Astrocyte (in vitro differentiated cells and primary cell): ENCODE data around the gene POLG2. TPM values are rescaled to one million over a fixed set of nuclear protein-coding genes. Genes with fewer than 3 reads are reported as not detected.
A peak's percentile ranks its signal among the peaks of the same experiment; 100 is the strongest.

ENCODE experiments used
- DNase-seq: peaks from one replicate; pipeline ENCODE4 v3.0.0-alpha.2; 2010; ENCODE audit warnings: low read depth
- FAIRE-seq: peaks from 2 replicates; lab custom pipeline; 2011; peaks lifted over from hg19 to GRCh38; lab: Jason Lieb, UNC
- H2AFZ ChIP-seq: 2 replicates; pipeline ENCODE4 v1.6.0; 2012; ENCODE audit warnings: low read depth, low read length, inconsistent platforms
- H3K27ac ChIP-seq: 2 replicates; pipeline ENCODE4 v1.5.1; 2011; ENCODE audit warnings: low read depth, low read length, inconsistent platforms
- H3K27me3 ChIP-seq: 2 replicates; pipeline ENCODE4 v1.6.0; 2011; ENCODE audit warnings: low read length, inconsistent platforms; ENCODE audit not compliant: insufficient read depth
- H3K36me3 ChIP-seq: 2 replicates; pipeline ENCODE4 v1.5.1; 2011; ENCODE audit warnings: low read length, inconsistent platforms; ENCODE audit not compliant: insufficient read depth
- H3K4me1 ChIP-seq: 2 replicates; pipeline ENCODE4 v1.5.1; 2011; ENCODE audit warnings: low read length, inconsistent platforms; ENCODE audit not compliant: insufficient read depth
- H3K4me2 ChIP-seq: 2 replicates; pipeline ENCODE4 v1.6.0; 2012; ENCODE audit warnings: low read length, inconsistent platforms
- H3K4me3 ChIP-seq: 2 replicates; pipeline ENCODE4 v1.5.1; 2011; ENCODE audit warnings: low read depth, mild to moderate bottlenecking, low read length, inconsistent platforms; ENCODE audit not compliant: insufficient read depth
- H3K79me2 ChIP-seq: 2 replicates; pipeline ENCODE4 v1.6.0; 2012; ENCODE audit warnings: mild to moderate bottlenecking, low read length, inconsistent platforms; ENCODE audit not compliant: insufficient read depth
- H3K9ac ChIP-seq: 2 replicates; pipeline ENCODE4 v1.6.0; 2012; ENCODE audit warnings: mild to moderate bottlenecking, low read length, inconsistent platforms
- H3K9me3 ChIP-seq: 2 replicates; pipeline ENCODE4 v1.5.1; 2012; ENCODE audit warnings: low read depth, mild to moderate bottlenecking, low read length, inconsistent platforms; ENCODE audit not compliant: insufficient read depth
- H4K20me1 ChIP-seq: 2 replicates; pipeline ENCODE4 v1.6.0; 2012; ENCODE audit warnings: low read length, inconsistent platforms; ENCODE audit not compliant: insufficient read depth
- H3K27ac Mint-ChIP-seq: one replicate; pipeline ENCODE4 v1.8.0; 2021; ENCODE audit warnings: mild to moderate bottlenecking, mixed read lengths; ENCODE audit not compliant: unreplicated experiment
- H3K27me3 Mint-ChIP-seq: one replicate; pipeline ENCODE4 v1.8.0; 2021; ENCODE audit warnings: low read depth, mixed read lengths; ENCODE audit not compliant: unreplicated experiment
- H3K36me3 Mint-ChIP-seq: one replicate; pipeline ENCODE4 v1.8.0; 2021; ENCODE audit warnings: low read depth, mixed read lengths; ENCODE audit not compliant: unreplicated experiment
- H3K4me1 Mint-ChIP-seq: one replicate; pipeline ENCODE4 v1.8.0; 2021; ENCODE audit warnings: low read depth, mixed read lengths; ENCODE audit not compliant: unreplicated experiment
- H3K4me3 Mint-ChIP-seq: one replicate; pipeline ENCODE4 v1.8.0; 2021; ENCODE audit warnings: mild to moderate bottlenecking, moderate library complexity, mixed read lengths; ENCODE audit not compliant: unreplicated experiment
- H3K9me3 Mint-ChIP-seq: one replicate; pipeline ENCODE4 v1.8.0; 2021; ENCODE audit warnings: mild to moderate bottlenecking, mixed read lengths; ENCODE audit not compliant: unreplicated experiment
- EZH2 ChIP-seq: IDR thresholded peaks from 2 replicates; pipeline ENCODE4 v1.6.1; 2012; ENCODE audit warnings: mild to moderate bottlenecking, low read length, inconsistent platforms; ENCODE audit not compliant: insufficient read depth
- total RNA-seq: library from RNA; stranded (reverse); gene quantifications from 2 replicates; pipeline ENCODE4 v1.2.1, GENCODE V29; 2021
- TF ChIP-seq, protein P1 (sequence below): IDR thresholded peaks from 2 replicates; pipeline ENCODE4 v1.5.1; 2011; ENCODE audit warnings: low read depth, mild to moderate bottlenecking, inconsistent platforms, low read length, moderate library complexity; ENCODE audit not compliant: insufficient read depth

POLG2 gene
- total RNA-seq, 1 donor from 2014 or later, result 16.2 TPM

DNA sequence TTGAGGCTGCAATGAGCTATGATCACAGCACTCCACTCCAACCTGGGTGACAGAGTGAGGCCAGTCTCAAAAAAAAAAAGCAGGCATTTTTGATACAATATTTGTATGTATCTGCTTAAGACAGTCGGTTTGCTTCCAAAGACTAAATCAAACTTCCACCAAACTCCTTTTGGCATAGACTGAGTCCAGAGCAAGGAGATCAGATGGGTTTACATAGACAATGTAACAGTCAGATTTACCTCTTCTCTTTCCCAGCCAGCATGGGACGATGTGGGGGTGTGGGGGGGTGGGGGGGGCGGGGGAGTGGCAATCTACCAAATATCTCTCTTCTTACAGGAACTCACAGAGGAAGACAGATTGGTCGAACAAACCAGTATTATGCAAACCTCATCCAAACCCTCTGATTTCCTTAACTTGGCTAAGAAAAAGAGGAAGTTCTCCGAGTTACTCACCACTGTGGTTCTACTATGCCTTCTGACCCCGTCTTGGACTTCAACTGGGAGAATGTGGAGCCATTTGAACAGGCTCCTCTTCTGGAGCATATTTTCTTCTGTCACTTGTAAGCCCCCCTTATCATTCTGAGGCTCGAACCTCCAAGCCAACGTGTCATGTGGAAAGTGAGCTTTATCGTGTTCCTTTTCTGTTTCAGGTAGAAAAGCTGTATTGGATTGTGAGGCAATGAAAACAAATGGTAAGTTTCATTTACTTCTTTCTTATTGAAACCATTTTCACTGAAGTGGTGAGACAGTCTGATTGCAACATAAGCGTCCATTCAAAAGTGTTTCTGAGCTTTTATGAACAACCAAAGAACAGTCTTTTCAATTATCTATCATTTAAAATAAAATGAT, 48.0 kb downstream of the POLG2 start, which contains the start of gene MILR1:
MILR1 (plus strand) TSS at position 451 of the 848 bp plus-strand sequence; CDS start at position 505, 54 bp downstream.
- peak within 1 kb of the TSS; percentile 62 for H2AFZ ChIP-seq
- H3K4me3 ChIP-seq, result peak within 1 kb of the TSS; percentile 29
- no peak within 1 kb of the TSS for H3K27ac ChIP-seq
- no peaks in the 10 kb centered on the region for H3K27me3 ChIP-seq
- TF ChIP-seq EZH2, result no peak
- TF ChIP-seq, protein P1, sequence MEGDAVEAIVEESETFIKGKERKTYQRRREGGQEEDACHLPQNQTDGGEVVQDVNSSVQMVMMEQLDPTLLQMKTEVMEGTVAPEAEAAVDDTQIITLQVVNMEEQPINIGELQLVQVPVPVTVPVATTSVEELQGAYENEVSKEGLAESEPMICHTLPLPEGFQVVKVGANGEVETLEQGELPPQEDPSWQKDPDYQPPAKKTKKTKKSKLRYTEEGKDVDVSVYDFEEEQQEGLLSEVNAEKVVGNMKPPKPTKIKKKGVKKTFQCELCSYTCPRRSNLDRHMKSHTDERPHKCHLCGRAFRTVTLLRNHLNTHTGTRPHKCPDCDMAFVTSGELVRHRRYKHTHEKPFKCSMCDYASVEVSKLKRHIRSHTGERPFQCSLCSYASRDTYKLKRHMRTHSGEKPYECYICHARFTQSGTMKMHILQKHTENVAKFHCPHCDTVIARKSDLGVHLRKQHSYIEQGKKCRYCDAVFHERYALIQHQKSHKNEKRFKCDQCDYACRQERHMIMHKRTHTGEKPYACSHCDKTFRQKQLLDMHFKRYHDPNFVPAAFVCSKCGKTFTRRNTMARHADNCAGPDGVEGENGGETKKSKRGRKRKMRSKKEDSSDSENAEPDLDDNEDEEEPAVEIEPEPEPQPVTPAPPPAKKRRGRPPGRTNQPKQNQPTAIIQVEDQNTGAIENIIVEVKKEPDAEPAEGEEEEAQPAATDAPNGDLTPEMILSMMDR, result no peak
- Mint-ChIP-seq H3K27ac (peak within 1 kb of the TSS; percentile 77), H3K9me3 (no peaks in the 10 kb centered on the region), H3K4me1 (peaks cover 6% of the 10 kb centered on the region), H3K4me3 (no peak within 1 kb of the TSS), H3K36me3 (no peaks in the 10 kb centered on the region), H3K27me3 (no peaks in the 10 kb centered on the region)
- peaks cover 3% of the 10 kb centered on the region for H3K4me1 ChIP-seq
- peak within 1 kb of the TSS; percentile 78 for H3K4me2 ChIP-seq
- H4K20me1 ChIP-seq, result no peaks in the 10 kb centered on the region
- peak; percentile 93 for DNase-seq
- no peaks in the 10 kb centered on the region for H3K36me3 ChIP-seq
- H3K9me3 ChIP-seq, result no peaks in the 10 kb centered on the region
- no peak for FAIRE-seq
- H3K79me2 ChIP-seq, result no peaks in the 10 kb centered on the region
- H3K9ac ChIP-seq, result no peak within 1 kb of the TSS

DNA sequence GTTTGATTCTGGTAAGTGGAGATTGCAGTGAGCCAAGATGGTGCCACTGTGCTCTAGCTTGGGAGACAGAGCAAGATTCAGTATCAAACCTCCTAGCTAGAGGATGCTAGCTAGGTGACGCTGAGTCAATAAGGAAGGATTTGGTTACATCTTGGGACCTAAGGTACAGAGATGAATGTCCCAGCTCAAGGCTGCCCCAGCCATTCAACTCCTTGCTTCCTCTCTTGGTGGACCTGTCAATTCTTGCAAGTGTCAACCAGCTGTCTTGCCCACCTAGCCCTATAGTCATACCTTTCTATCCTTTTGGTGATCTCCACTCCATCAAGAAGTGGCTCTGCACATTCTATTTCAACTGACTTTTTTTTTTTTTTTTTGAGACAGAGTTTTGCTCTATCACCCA, 49.3 kb downstream of the POLG2 start:
- no peaks in the 10 kb centered on the region for H3K36me3 ChIP-seq
- DNase-seq, result no peak
- H4K20me1 ChIP-seq, result no peaks in the 10 kb centered on the region
- H3K27ac Mint-ChIP-seq, result no peak overlapping the region
- H3K79me2 ChIP-seq, result no peaks in the 10 kb centered on the region
- TF ChIP-seq, protein P1, result no peak
- no peak for TF ChIP-seq EZH2
- no peak overlapping the region for H3K4me3 Mint-ChIP-seq
- H3K9ac ChIP-seq, result no peak overlapping the region
- H3K4me3 ChIP-seq, result no peak overlapping the region
- no peak overlapping the region for H3K27ac ChIP-seq
- H3K27me3 ChIP-seq, result no peaks in the 10 kb centered on the region
- no peak overlapping the region for H3K4me2 ChIP-seq
- FAIRE-seq, result no peak
- H3K36me3 Mint-ChIP-seq, result no peaks in the 10 kb centered on the region
- no peaks in the 10 kb centered on the region for H3K9me3 ChIP-seq
- peaks cover 6% of the 10 kb centered on the region for H3K4me1 Mint-ChIP-seq
- H3K27me3 Mint-ChIP-seq, result no peaks in the 10 kb centered on the region
- H2AFZ ChIP-seq, result no peak overlapping the region
- peaks cover 3% of the 10 kb centered on the region for H3K4me1 ChIP-seq
- no peaks in the 10 kb centered on the region for H3K9me3 Mint-ChIP-seq
